ENCODE measurements around the gene POTEF. TPM values are rescaled to one million over a fixed set of nuclear protein-coding genes. Genes with fewer than 3 reads are reported as not detected.
"Not testable (repeated sequence)": the region's sequence is repeated elsewhere in the genome, so short reads cannot be mapped to it uniquely, and the experiment has no call there.

The POTEF gene
- total RNA-seq, 1 experiment from 2014 or later, result 10.5 TPM

- H2AFZ ChIP-seq (ENCODE audit: low read length); H2AK5ac ChIP-seq (ENCODE audit: insufficient read length, low read length); H3T11ph ChIP-seq (ENCODE audit: low read length); DNase-seq; H3K9ac ChIP-seq (ENCODE audit: extremely low read depth, insufficient read length, low read length); H4K20me1 ChIP-seq (ENCODE audit: control insufficient read depth, insufficient read depth, insufficient read length); H3K4me2 ChIP-seq (ENCODE audit: insufficient read depth, insufficient read length, low read length); H3K18ac ChIP-seq (ENCODE audit: insufficient read length, low read depth, low read length); H3K27ac Mint-ChIP-seq; H2BK5ac ChIP-seq (ENCODE audit: insufficient read length, low read length); H3K4me1 Mint-ChIP-seq; H2BK120ac ChIP-seq (ENCODE audit: low read depth, low read length, poor library complexity, severe bottlenecking); H2BK20ac ChIP-seq (ENCODE audit: low read depth, low read length, poor library complexity, severe bottlenecking); H4K8ac ChIP-seq (replicated peaks; ENCODE audit: insufficient read length, low read depth, low read length); H3K4me3 Mint-ChIP-seq; H4K5ac ChIP-seq (ENCODE audit: insufficient read length, low read depth, low read length); H3K23ac ChIP-seq (ENCODE audit: insufficient read length, low read depth, low read length); H3K4ac ChIP-seq (ENCODE audit: low read depth, low read length); H3K27me3 Mint-ChIP-seq (ENCODE audit: low read depth); H3K79me1 ChIP-seq (ENCODE audit: insufficient read depth, low read depth, low read length, poor library complexity, severe bottlenecking); H3K23me2 ChIP-seq (ENCODE audit: insufficient read length, low read depth, low read length, poor library complexity, severe bottlenecking); H3K79me2 ChIP-seq (ENCODE audit: insufficient read depth, low read length); H3K9me3 ChIP-seq (ENCODE audit: control insufficient read depth, low read depth, low read length); H3K56ac ChIP-seq (ENCODE audit: insufficient read length, low read depth, low read length); H2BK15ac ChIP-seq (ENCODE audit: low read depth, low read length); H3K14ac ChIP-seq (ENCODE audit: insufficient read depth, low read length); H3K27me3 ChIP-seq (ENCODE audit: insufficient read depth, low read length); H3K4me1 ChIP-seq (ENCODE audit: insufficient read depth, low read length); H2BK12ac ChIP-seq (ENCODE audit: insufficient read length, low read depth, low read length); H3K9me3 Mint-ChIP-seq; H4K91ac ChIP-seq (ENCODE audit: insufficient read length, low read depth, low read length); H3K27ac ChIP-seq (ENCODE audit: insufficient read length, low read depth, low read length): not testable (repeated sequence)
- H3K36me3 Mint-ChIP-seq (ENCODE audit: insufficient read depth in 1 of 3, low read depth in 3 of 3), result peaks cover 8 to 51% (median 38%) of the 10 kb centered on the region in 3 experiments; a peak in 6 of 7 replicates
- no CpG with 5 or more reads among the region's 12 CpGs for WGBS (ENCODE audit: extremely low coverage, insufficient read length, low lambda C conversion rate)
Observed at GRCh38 chr2:130157354-130157753, 28.3 kb upstream of the POTEF start.

All from H9 (cell line).